Cerebellar nuclear complex (tissue), 1 donor: ENCODE data around the gene CLIP2.
"Not testable (repeated sequence)": the region's sequence is repeated elsewhere in the genome, so short reads cannot be mapped to it uniquely, and the experiment has no call there.

Experiments
- DNase-seq, 2 experiments: peaks; one replicate each; lab custom pipeline; 2025; lab: John Stamatoyannopoulos, UW

The CLIP2 gene

GRCh38 chr7:74297516-74298233 lies 8.5 kb downstream of the CLIP2 start:
- no peak for DNase-seq

GRCh38 chr7:74299401-74299800 lies 10.2 kb downstream of the CLIP2 start:
- DNase-seq = no peak

- DNase-seq = no peak
These were observed 11.7 kb downstream of the CLIP2 start for GRCh38 chr7:74300926-74301325.

GRCh38 chr7:74302745-74303221 lies 13.6 kb downstream of the CLIP2 start:
- DNase-seq = no peak

GRCh38 chr7:74304550-74304949 lies 15.3 kb downstream of the CLIP2 start:
- no peak for DNase-seq

- DNase-seq = no peak
These were observed 17.0 kb downstream of the CLIP2 start for GRCh38 chr7:74306004-74306729.

GRCh38 chr7:74306730-74307469 lies 17.7 kb downstream of the CLIP2 start:
- DNase-seq = no peak

- no peak for DNase-seq
These were observed 18.7 kb downstream of the CLIP2 start for GRCh38 chr7:74307738-74308505.

- no peak for DNase-seq
These were observed 20.0 kb downstream of the CLIP2 start for GRCh38 chr7:74309181-74309580.

- DNase-seq = no peak
These were observed 22.1 kb downstream of the CLIP2 start for GRCh38 chr7:74311305-74311744.

- no peak for DNase-seq
These were observed 23.3 kb downstream of the CLIP2 start for GRCh38 chr7:74312418-74313028.

- not testable (repeated sequence) for DNase-seq
These were observed 26.7 kb downstream of the CLIP2 start for GRCh38 chr7:74315891-74316290.

GRCh38 chr7:74317146-74317782 lies 28.1 kb downstream of the CLIP2 start:
- no peak for DNase-seq

- DNase-seq = no peak
These were observed 28.8 kb downstream of the CLIP2 start for GRCh38 chr7:74318043-74318442.

GRCh38 chr7:74320645-74321221 lies 31.5 kb downstream of the CLIP2 start:
- no peak for DNase-seq

- not testable (repeated sequence) for DNase-seq
These were observed 33.7 kb downstream of the CLIP2 start for GRCh38 chr7:74322892-74323291.

GRCh38 chr7:74324531-74325209 lies 35.5 kb downstream of the CLIP2 start:
- no peak for DNase-seq

GRCh38 chr7:74325210-74325565 lies 36.0 kb downstream of the CLIP2 start:
- no peak for DNase-seq

- DNase-seq = no peak
These were observed 40.0 kb downstream of the CLIP2 start for GRCh38 chr7:74329225-74329624.
